Stimulated activated CD4-positive, alpha-beta T cell treated with anti-CD3 and anti-CD28 coated beads, Interleukin-15, amount 100 ng/mL, for 1 hour (primary cell): ENCODE measurements around the gene IGSF10.

Experiments
- DNase-seq, 2 donors: peaks; one replicate each; pipeline ENCODE4 v3.0.0-alpha.2; 2020; ENCODE audit warnings: low read depth in 1 of 2, low spot score in 1 of 2

Gene IGSF10

DNA sequence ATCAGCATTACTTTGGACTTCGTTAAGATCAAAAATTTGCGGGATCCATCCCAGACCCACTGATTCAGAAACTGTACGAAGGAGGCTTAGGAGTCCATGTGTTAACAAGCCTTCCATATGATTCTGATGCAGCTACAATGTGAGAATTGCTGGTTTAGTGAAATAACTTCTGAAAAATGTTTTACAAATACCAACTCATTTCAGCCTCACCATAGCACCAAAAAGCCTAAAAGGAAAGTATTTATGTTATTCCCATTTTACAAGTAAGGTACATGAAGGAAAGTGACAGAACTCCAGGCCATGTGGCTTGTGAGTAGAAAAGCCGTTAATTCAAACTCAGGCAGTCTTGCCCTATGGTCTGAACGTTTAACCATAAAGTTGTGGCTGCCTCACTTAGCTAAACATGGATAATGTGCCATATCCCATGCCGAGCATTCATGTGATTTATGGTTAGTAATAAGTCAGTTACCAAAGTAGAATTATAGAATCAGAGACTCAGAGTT is 1.5 kb upstream of the IGSF10 start:
- no peak for DNase-seq

DNA sequence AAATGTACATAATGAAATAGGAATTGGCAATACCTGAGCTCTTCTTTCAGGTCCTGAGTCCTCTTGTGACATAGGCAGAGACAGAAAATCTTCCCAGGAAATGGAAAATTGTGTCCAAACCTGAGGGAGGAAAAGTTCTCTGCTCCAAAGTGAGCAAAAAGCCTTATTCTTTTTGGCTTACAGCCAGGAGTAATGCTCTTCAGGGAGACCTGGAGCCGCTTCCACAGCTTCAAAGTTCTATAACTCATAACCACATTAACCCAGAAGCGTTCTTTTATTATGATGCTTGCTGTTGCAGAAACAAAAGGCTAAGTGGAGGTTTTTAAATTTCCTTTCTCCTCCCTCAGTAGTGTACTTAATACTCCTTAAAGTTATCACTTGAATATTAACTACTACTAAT is 633 bp downstream of the IGSF10 start:
- DNase-seq, result no peak

DNA sequence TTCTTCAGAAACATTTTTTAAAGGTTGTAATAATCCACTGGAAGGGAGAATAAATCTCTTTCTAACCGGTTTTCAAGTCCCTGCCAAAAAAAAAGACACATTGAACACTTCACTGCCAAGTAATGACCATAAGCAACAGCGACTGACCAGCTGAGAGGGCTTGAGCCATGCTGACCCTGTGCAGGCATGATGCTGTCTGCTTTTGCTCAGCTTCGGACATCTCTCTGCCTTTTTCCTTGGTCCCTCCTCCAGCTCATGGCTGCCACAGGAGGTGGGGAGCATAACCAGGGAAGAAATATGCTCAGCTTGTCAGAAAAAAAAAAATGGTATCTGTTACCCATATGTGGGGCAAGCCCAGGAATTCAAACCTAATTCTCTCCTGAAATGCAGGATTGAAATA is 1.5 kb downstream of the IGSF10 start:
- DNase-seq, result no peak

DNA sequence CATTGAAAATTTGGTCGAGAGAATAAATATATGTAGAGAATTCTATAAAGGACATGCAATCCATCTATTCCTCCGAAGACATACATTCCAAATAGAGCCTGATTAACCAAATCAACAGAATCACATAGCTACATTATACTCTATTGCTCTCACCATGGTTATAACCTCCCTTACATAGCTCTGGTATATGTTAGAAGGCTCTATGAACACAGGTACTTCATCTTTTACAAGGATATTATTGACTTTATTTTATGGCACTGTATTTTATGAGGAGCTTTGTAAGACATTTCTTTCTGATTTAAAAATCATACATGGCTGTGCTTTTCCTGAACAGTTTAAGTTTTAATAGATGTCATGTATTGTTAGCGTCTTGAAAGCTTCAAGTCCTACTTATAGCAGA is 4.8 kb downstream of the IGSF10 start:
- no peak for DNase-seq

DNA sequence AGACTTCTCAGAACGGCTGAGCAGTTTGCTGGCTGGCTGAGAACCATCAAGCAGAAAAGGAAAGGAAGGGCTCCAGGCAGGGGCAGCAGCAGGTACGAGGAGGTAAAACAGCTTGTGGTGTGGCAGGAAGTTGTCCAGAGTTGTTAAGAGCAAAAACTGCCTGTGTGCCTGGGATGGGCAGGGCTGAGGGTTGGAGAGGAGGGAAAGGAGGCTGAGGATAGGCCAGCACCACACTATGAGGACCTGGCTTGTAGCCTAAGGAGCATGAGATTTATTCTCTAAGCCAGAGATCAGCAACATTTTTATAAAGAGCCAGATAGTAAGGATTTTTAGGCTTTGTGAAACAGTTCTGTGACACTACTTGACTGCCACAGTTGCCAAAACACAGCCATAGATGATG is 8.0 kb downstream of the IGSF10 start:
- no peak for DNase-seq

DNA sequence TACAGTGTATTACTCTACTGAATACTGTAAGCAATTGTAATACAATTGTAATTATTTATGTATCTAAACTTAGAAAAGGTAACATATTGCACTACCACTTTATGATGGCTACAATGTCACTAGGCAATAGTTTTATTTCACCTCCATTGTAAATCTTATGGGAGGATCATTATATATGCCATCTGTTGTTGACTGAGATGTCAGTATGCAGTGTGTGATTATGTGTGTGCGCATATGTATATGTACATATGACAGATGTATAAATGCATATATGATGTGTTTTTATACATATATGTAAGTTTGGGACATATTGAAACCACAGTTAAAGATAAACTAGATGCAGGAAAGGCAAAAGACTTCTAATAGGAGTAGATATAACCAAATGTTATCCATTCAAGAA is 8.5 kb downstream of the IGSF10 start:
- no peak for DNase-seq

DNA sequence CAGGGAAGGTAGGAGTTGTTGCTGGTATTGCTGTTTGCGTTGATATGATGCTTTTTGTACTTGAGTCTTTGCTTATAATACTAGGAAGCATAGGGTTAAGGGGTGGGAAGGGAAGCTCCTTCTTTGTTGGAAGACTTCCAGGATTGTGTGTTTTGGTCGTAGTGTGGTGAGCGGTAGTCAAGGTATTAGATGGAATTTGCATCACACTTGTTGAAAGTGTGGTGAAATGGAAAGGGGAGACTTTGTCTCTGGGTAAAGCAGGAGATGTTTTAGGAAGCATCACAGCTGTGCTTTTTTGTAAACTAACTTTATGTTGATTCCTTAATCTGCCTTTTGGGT is 14.9 kb downstream of the IGSF10 start:
- no peak for DNase-seq

DNA sequence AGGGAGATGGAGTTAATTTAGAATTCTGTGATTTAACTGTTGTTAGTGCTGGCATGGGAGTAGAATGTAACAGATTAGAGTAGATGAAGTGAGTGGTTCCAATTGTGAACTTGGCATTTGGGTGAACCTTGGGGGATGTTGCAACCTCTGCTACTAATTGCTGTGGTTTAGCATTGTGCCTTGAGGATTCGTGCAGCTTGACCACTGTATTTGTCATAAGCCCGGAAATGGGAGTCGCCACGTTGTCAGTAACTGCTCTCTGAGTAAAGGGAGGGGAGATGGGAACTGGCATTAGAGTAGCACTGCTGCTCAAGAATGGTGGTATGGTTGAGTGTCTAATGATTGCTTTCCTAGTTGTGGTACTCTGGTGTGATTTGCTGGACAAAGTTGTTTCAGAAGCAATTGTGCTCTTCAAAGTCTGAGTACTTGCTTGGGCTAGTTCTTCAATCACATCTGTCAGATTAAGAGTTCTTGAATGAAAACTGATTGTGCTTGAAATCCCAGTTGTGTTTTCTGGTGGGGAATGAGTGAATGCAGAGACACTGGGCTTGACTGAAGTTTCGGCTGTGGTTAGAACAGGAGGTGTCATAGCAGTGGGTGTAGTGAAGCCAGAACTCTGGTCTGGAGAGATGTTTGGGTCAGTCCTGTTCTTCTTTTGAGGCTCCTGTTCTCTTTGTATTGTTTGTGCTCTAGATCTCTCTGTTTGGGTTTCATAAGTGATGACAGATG is 15.4 kb downstream of the IGSF10 start:
- no peak for DNase-seq

DNA sequence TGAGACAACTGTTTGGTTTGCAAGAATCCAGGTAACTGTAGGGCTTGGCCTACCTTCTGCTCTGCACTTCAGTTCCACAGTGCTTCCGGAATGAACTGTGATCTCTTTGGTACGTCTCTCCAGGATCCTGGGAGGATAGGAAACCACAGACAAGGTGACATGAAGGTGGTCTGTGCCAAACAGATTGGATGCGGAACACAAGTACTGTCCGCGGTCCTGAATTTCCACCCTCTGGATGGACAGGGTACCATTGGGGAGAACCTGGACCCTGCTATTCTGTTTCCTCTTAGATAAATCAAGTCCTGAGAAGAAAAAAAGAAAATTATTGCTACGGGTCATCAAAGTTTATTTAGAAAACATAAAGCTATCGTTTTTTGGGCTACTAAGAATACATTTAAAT is 17.3 kb downstream of the IGSF10 start:
- DNase-seq, result no peak

DNA sequence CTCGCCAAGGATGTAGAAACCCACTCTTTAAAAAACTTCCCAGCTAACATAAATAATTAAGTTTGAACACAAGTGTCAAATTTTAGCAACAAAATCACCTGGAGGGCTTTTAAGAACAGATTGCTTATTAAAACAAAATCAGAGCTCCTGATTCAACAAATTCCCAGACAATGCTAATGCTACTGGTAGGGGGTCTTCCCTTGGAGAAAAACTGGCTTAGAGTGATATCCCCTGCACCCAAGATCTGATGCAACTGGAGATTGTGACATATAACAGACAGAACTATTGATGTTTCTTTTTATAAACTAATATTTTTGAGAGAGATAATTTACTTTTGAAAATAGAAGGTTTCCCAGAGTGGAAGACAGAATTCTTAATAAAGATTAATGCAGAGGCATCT is 19.9 kb downstream of the IGSF10 start:
- DNase-seq, result no peak

DNA sequence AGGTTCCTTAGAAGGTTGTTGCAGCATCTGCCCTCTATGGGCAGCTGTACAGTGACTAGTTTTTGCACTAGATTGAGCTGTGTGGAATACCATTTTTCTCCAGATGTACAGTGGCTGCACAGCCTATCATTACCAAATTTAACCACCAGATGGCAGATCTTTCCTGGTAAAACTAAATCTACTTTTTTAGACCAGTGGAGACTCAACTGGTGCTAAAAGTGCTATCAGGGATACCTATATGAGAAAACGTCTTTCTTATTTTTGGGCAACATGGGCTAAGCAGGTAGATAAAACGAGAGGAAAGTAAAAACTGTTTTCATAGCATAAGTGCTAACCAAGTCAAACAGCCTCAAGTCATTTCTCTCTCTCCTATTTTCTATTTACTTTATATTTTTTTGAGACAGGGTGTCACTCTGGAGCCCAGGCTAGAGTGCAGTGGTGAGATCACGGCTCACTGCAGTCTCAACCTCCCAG is 21.2 kb downstream of the IGSF10 start:
- DNase-seq, result no peak

DNA sequence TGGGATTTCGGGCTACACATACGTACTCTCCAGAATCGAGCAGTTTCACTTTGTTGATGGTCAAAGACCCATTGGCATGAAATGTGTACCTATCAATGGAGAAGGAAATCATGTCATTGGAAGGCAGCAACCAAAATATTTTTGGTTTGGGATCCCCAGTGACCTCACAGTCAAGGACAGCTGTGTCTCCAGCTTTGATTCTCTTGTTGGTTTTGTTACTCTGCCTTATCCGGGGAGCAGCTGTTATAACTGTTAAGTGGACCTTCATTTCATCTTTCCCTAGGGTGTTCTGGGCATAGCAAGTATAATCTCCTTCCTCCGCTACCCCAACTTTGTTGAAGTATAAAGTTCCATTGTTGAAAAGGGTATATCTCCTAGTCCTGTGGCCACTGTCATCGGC is 23.0 kb downstream of the IGSF10 start:
- no peak for DNase-seq

DNA sequence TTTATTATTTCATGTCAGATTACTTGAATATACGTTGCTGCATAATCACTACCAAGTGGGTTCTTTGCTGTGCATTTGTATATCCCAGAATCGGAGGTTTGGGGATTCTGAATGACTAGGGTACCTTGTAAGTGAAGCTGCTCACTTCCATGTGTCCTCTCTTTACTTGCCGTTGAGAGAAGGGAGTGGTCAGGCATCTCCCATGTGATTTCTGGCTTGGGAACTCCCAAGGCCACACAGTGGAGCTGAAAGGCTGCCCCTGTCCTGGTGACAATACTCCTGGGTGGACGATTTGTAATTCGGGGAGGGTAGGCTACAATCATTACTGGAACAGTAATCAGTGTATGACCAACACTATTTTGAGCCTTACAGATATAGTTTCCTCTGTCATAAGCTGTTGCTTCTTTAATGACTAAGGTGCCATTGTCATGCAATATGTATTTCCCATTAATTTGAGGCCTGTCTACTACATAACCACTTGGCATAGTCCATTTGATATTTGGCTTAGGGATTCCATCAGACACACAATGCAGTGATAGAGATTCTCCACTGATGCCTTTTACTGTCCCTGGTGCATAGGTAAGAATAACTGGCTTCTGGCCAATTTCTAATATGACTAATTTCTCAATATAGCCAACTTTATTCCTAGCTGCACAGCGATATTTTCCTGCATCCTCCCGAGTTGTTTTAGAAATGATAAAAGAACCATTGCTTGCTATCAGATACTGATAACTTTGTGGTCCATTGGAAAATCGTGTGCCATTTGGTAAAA is 24.0 kb downstream of the IGSF10 start:
- no peak for DNase-seq

DNA sequence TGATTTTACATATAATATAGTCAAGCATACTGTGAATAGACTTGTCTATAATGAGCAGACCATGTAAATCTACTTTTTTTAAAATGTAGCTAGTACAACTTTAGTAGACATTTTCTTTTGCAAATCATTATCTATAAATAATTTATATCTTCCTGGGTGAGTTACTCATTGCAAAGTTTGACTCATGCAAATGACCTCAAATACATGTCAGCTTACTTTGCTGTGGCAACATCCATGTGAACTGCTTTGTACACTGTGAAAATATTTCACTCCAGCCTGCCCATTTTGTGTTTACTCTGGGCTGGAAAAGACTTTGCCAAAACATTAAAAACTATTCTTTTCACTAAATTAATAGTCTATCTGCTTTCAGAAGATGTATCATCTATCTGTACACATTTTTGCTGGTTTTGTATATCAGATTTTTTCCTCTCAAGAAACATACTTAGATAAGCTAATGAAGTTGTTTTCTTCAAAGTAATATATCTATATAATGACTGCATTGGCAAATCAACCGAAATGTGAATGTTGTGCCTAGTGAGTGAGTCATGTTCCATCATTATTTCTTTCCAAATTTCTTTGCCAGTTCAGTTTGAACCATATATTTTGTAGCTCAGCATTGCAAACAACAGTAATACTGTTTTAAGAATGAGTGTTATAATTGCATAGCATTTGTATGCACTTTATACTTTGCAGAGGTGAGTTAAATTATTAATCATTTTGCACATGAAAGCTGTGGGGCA is 26.5 kb downstream of the IGSF10 start:
- DNase-seq, result no peak

DNA sequence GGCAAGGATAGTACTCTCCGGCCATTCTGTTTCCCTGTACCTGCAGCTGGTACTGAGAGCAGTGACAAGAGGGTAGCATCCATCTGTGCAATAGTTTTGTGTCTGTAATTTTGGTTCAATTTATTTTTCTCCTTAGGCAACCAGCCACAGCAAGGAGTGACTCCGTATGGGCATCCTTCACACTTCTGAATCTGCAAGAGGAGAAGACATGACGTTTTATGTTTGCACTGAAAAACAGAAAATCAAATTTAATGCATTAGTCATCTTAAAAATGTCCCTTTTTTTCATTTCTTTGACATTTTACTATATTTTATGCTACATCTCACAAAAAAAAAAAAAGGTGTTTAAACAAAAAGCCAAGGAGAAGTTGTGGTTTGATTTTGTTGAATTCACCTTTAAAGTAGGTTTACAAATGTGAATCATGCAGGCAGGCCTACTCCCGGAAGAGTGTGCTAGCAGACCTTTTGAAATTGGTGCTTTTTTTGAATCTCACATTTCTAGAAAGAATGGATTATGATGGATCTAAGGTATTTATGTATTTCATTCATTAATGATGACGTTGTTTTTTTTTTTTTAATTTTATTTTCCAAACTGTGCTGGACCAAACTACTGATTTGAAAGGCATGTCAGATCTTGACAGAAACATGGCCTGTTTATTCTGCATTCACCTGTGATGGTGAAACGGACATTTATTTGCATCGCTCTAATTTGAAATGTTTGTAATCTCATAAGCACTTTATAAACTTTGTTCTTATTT is 28.1 kb downstream of the IGSF10 start:
- no peak for DNase-seq

DNA sequence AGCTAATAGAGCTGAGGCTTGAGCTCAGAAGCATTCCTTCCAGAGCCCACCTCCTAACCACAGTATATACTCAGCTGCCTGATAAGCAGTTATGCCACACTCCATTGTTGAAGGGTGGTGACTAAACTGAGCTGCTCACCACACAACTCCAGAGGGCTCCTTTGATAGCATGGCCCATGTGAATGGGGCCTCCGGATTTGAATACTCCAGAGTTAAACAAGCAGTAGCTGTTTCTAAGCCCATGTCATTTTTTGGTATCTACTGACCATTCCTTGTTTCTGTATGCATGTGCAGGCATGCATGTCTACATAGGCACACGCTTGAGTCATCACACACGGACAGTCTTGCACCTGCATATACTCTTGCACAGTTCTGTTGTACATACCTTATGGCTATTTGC is 28.9 kb downstream of the IGSF10 start:
- no peak for DNase-seq

DNA sequence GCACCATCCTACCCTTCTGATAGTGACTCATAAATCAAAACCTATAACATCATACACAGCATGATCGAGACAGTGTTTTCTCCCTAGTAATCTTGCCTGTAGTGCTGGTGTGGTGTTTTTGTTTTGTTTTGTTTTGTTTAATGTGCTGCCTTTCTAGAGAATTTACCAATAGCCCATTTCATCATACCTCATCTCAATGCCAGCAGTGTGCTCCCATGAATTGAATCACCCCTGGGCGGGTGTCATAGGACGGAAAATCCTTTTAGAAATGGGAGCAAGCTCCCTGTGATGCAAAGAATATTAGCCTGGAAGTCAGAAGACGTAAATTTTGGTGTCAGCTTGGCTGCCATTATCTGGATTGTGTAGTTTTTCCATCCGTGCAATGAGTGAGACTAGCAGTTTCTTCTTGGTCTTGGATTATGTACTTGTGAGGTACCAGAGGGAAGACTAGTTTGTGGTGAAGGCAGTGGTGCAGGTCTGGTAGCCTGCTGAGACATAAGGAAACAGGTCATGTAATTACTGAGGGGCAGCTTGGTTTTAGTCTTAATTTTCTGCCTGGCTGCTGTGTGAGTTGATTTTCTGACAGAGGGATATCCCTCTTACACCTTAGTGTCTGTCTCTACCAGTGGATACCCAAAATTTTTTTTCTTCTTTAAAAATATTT is 29.9 kb downstream of the IGSF10 start:
- no peak for DNase-seq

DNA sequence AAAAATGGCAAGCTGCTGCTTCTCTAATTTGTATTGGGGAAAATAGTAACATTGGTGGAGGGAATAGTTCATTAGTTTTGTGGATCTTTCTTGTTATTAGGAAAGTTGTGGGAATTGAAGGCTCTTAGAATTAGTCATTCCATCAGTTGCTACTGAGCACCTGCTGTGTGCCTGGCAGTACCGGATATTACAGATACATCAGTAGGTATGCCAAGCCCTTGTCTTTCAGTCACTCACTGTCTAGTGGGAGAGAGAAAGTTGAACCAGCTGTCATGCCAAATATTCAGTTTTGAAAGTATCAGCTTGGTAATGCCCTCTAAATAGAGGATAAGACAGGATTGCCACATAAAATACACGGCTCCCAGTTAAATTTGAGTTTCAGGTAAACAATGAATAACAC is 32.5 kb downstream of the IGSF10 start:
- DNase-seq, result no peak

DNA sequence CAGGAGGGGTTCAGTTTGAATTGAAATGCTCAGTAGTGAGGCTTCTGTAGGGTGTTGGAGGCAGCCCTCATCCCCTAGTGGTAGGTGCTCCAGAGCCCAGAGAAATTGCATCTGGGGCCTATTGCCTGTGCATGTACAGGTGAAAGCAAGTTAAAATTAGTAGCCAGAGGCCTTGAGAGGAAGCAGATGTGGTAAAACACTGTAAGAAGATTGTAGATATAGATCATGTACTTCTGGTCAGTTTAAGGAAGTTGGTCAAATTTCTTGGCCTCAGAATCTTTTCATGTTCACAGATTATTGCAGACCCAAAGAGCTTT is 34.6 kb downstream of the IGSF10 start:
- no peak for DNase-seq

DNA sequence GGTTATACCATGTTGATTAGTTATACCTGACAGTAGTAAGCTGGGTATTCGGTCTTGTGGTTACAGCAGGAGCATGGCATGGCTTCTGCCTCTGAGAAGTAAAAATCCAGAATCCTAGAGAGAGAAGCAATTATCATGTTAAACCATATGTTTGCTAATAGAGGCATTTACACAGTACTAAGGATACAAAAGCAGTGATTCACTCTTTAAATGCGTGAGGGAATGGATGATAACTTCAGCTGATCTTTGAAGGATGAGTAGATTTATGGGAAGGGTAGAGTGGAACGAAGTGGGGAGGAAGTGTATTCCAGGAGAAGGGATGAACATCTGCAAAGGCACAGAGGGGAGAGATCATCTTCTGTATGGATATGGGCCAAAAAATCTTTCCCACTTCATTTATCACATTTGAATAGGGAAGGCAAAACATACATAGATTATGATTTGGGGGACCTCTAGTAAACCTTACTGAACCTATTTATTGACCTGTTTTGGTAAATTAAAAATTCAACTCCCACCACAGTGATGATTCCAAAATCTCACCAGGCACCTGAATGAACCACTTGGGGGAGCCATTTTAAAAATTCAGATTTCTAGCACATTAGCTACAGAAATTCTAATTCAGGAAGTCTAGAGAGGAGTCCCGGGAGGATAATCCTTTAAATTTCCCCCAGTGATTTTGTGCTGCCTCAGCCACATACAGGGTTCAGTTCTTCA is 35.1 kb downstream of the IGSF10 start:
- no peak for DNase-seq
